GM12878 (cell line): ENCODE measurements around the gene LAYN. TPM values are rescaled to one million over a fixed set of nuclear protein-coding genes. Genes with fewer than 3 reads are reported as not detected.

Experiments
- ATF7 ChIP-seq: fragments of 450-650 bp; IDR thresholded peaks from 2 replicates; pipeline ENCODE4 v1.6.1; 2016; ENCODE audit warnings: low read depth, mild to moderate bottlenecking
- CBX3 ChIP-seq: fragments of 200-600 bp; sonication (generic); IDR thresholded peaks from 2 replicates; pipeline ENCODE4 v1.6.1; 2016; ENCODE audit warnings: low read depth, borderline replicate concordance
- CEBPZ ChIP-seq: fragments of 150-350 bp; IDR thresholded peaks from 2 replicates; pipeline ENCODE4 v1.6.1; 2016; ENCODE audit warnings: low read depth, low read length
- CHD2 ChIP-seq: IDR thresholded peaks from 2 replicates; pipeline ENCODE4 v1.6.1; 2011; ENCODE audit warnings: low read depth, low read length, improper control_type of control experiment, borderline replicate concordance
- E2F4 ChIP-seq: IDR thresholded peaks from 2 replicates; pipeline ENCODE4 v1.6.1; 2012; ENCODE audit warnings: low read depth, low read length, improper control_type of control experiment
- EGR1 ChIP-seq, 2 experiments: IDR thresholded peaks; 1 replicate in 1 of 2; 2 replicates in 1 of 2; pipeline ENCODE4 v1.6.1; 2011 to 2012; ENCODE audit warnings: low read depth in 2 of 2, low read length in 2 of 2, borderline replicate concordance in 1 of 2, mild to moderate bottlenecking in 1 of 2, moderate library complexity in 1 of 2
- FOXK2 ChIP-seq: fragments of 450-650 bp; IDR thresholded peaks from 2 replicates; pipeline ENCODE4 v1.6.1; 2017; ENCODE audit warnings: mild to moderate bottlenecking, moderate library complexity
- GATAD2B ChIP-seq: fragments of 450-650 bp; conservative IDR thresholded peaks from 2 replicates; pipeline ENCODE4 v1.6.1; 2017; ENCODE audit warnings: low read depth, mild to moderate bottlenecking, moderate library complexity
- KDM1A ChIP-seq: fragments of 200-600 bp; sonication (generic); IDR thresholded peaks from 2 replicates; pipeline ENCODE4 v1.6.1; 2016; ENCODE audit warnings: borderline replicate concordance
- MEF2B ChIP-seq: fragments of 450-650 bp; IDR thresholded peaks from 2 replicates; pipeline ENCODE4 v1.6.1; 2018; ENCODE audit warnings: mild to moderate bottlenecking, moderate library complexity; ENCODE audit not compliant: partially characterized antibody, poor library complexity, severe bottlenecking
- MYB ChIP-seq: fragments of 150-350 bp; IDR thresholded peaks from 2 replicates; pipeline ENCODE4 v1.6.1; 2014; ENCODE audit warnings: mild to moderate bottlenecking, low read depth, low read length, borderline replicate concordance
- PBX3 ChIP-seq: IDR thresholded peaks from 2 replicates; pipeline ENCODE4 v1.6.1; 2011; ENCODE audit warnings: mild to moderate bottlenecking, low read depth, low read length, moderate library complexity; ENCODE audit not compliant: insufficient replicate concordance
- PML ChIP-seq: IDR thresholded peaks from 2 replicates; pipeline ENCODE4 v1.6.1; 2012; ENCODE audit warnings: low read length, inconsistent platforms
- RELB ChIP-seq: fragments of 450-650 bp; IDR thresholded peaks from 2 replicates; pipeline ENCODE4 v1.6.1; 2017; ENCODE audit warnings: low read depth, mild to moderate bottlenecking, moderate library complexity
- SIN3A ChIP-seq: IDR thresholded peaks from 2 replicates; pipeline ENCODE4 v1.6.1; 2012; ENCODE audit warnings: low read depth, low read length, improper control_type of control experiment
- SMC3 ChIP-seq: IDR thresholded peaks from 2 replicates; pipeline ENCODE4 v1.6.1; 2011; ENCODE audit warnings: low read length, improper control_type of control experiment, borderline replicate concordance
- STAT1 ChIP-seq: fragments of 450-650 bp; conservative IDR thresholded peaks from 2 replicates; pipeline ENCODE4 v1.6.1; 2014; ENCODE audit warnings: antibody characterized with exemption, mild to moderate bottlenecking
- TCF12 ChIP-seq: IDR thresholded peaks from 2 replicates; pipeline ENCODE4 v1.6.1; 2011; ENCODE audit warnings: low read depth, mild to moderate bottlenecking, low read length
- ZNF217 ChIP-seq: fragments of 450-650 bp; IDR thresholded peaks from 2 replicates; pipeline ENCODE4 v1.6.1; 2017; ENCODE audit warnings: antibody characterized with exemption, mild to moderate bottlenecking
- ZSCAN29 ChIP-seq: fragments of 450-650 bp; IDR thresholded peaks from 2 replicates; pipeline ENCODE4 v1.6.1; 2017; ENCODE audit warnings: mild to moderate bottlenecking, moderate library complexity
- polyA plus RNA-seq, 11 experiments: library from polyadenylated mRNA; depleted of rRNA in 4 of 11; unstranded in 6 of 11; stranded (reverse) in 5 of 11; fragments of >200 nt; fragmentation: Nextera tagmentation in 4 of 11; fragmentation: Illumina TruSeq in 1 of 11; extraction: Ambion mirVana in 4 of 11; extraction: Trizol in 1 of 11; gene quantifications; 1 replicate in 1 of 11; 2 replicates in 10 of 11; pipeline versions ENCODE4 v1.2.1 to v1.2.3, GENCODE V29; 2011 to 2016; ENCODE audit warnings: inconsistent platforms in 2 of 11, missing spikeins in 2 of 11, low read depth in 1 of 11
- total RNA-seq, 4 experiments: library from RNA; depleted of rRNA in 3 of 4; stranded (reverse); fragments of >200 nt in 3 of 4; fragmentation: Illumina TruSeq in 1 of 4; extraction: Trizol in 1 of 4; gene quantifications; 2 replicates each; pipeline versions ENCODE4 v1.2.1 to v1.2.3, GENCODE V29; 2013 to 2021

Gene LAYN
- total and polyA plus RNA-seq, 10 of the 15 experiments (the other 5 are each of a cell fraction or from before 2014, with no cell fraction given), result 0.06 to 0.14 (median 0.10) TPM; not detected in 7

- no peak for TF ChIP-seq ZNF217
- TF ChIP-seq EGR1 (IDR thresholded peaks at IDR 0.05; ENCODE audit: borderline replicate concordance in 1 of 2, low read depth in 2 of 2, low read length in 2 of 2), result peak in 1 of 2 experiments; percentile 74; a peak in 2 of 3 replicates
- TF ChIP-seq TCF12, result no peak
- peak; percentile 99 for TF ChIP-seq SMC3
- TF ChIP-seq SIN3A, result peak; percentile 59; the same call in 1 of the 2 replicates
- TF ChIP-seq MYB, result no peak
- no peak for TF ChIP-seq PBX3
- no peak for TF ChIP-seq ZSCAN29
- no peak for TF ChIP-seq CEBPZ
- peak; percentile 49 for TF ChIP-seq GATAD2B
- no peak; the same call in 1 of the 2 replicates for TF ChIP-seq STAT1
- no peak for TF ChIP-seq CBX3
- TF ChIP-seq KDM1A, result no peak
- TF ChIP-seq FOXK2, result no peak
- TF ChIP-seq MEF2B, result peak; percentile 34
- peak; percentile 68 for TF ChIP-seq CHD2
- TF ChIP-seq PML, result no peak
- no peak for TF ChIP-seq RELB
- no peak for TF ChIP-seq E2F4
- TF ChIP-seq ATF7, result no peak
These were observed 61.7 kb downstream of the LAYN start, which contains the start of gene SIK2 (continued) for GRCh38 chr11:111601979-111602864.
